ENCODE results near the gene CDC73. TPM values are rescaled to one million over a fixed set of nuclear protein-coding genes. Genes with fewer than 3 reads are reported as not detected.
"Not testable (repeated sequence)": the region's sequence is repeated elsewhere in the genome, so short reads cannot be mapped to it uniquely, and the experiment has no call there.

Gene CDC73
- total RNA-seq, 2 experiments from 2014 or later: 65.4 to 66.5 TPM

GRCh38 chr1:193265716-193266115 lies 143.9 kb downstream of the CDC73 start:
- intact Hi-C loops (cut with DNase I, micrococcal nuclease): no loop called here
- no peak for TF ChIP-seq CTCF (IDR thresholded peaks at IDR 0.05)
- Histone ChIP-seq H3K27ac (ENCODE audit: low read depth in 1 of 2, low read length in 2 of 2) (no peak overlapping the region), H3K27me3 (ENCODE audit: control insufficient read depth in 1 of 2, insufficient read depth in 2 of 2, low read length in 2 of 2) (no peaks in the 10 kb centered on the region), H3K36me3 (ENCODE audit: insufficient read depth, low read length) (peaks cover 7% of the 10 kb centered on the region), H3K4me3 (ENCODE audit: low read length) (no peak overlapping the region), H3K4me1 (ENCODE audit: insufficient read depth, low read length) (no peaks in the 10 kb centered on the region), H3K9me3 (ENCODE audit: control insufficient read depth in 1 of 2, insufficient read depth in 1 of 2, low read length in 2 of 2) (no peaks in the 10 kb centered on the region)
- DNase-seq (no peak), ATAC-seq (ENCODE audit: poor library complexity) (no peak)
- CTCF ChIA-PET: no interaction called here
- H3K4me1 Mint-ChIP-seq (ENCODE audit: low read depth): no peaks in the 10 kb centered on the region
- H3K4me3 Mint-ChIP-seq: no peak overlapping the region
- H3K27ac Mint-ChIP-seq: no peak overlapping the region
- H3K27me3 Mint-ChIP-seq: no peaks in the 10 kb centered on the region
- H3K9me3 Mint-ChIP-seq: peaks cover 3% of the 10 kb centered on the region
- POLR2A ChIA-PET: no interaction called here
- peaks cover 13% of the 10 kb centered on the region for H3K36me3 Mint-ChIP-seq (ENCODE audit: low read depth)

GRCh38 chr1:193266794-193267193 lies 145.0 kb downstream of the CDC73 start:
- H3K36me3 ChIP-seq (ENCODE audit: insufficient read depth, low read length); H3K27ac Mint-ChIP-seq; H3K27me3 Mint-ChIP-seq; POLR2A ChIA-PET; intact Hi-C loops (cut with DNase I, micrococcal nuclease); DNase-seq; H3K27me3 ChIP-seq (ENCODE audit: control insufficient read depth in 1 of 2, insufficient read depth in 2 of 2, low read length in 2 of 2); H3K4me3 Mint-ChIP-seq; H3K27ac ChIP-seq (ENCODE audit: low read depth in 1 of 2, low read length in 2 of 2); ATAC-seq (ENCODE audit: poor library complexity); H3K9me3 ChIP-seq (ENCODE audit: control insufficient read depth in 1 of 2, insufficient read depth in 1 of 2, low read length in 2 of 2); H3K4me3 ChIP-seq (ENCODE audit: low read length); H3K4me1 ChIP-seq (ENCODE audit: insufficient read depth, low read length); H3K9me3 Mint-ChIP-seq; H3K4me1 Mint-ChIP-seq (ENCODE audit: low read depth); CTCF ChIA-PET: not testable (repeated sequence)
- peaks cover 17% of the 10 kb centered on the region for H3K36me3 Mint-ChIP-seq (ENCODE audit: low read depth)

GRCh38 chr1:193270996-193271395 lies 149.2 kb downstream of the CDC73 start:
- ChIA-PET CTCF (no interaction called here), POLR2A (no interaction called here)
- Mint-ChIP-seq H3K4me3 (no peak overlapping the region), H3K36me3 (ENCODE audit: low read depth) (peaks cover 38% of the 10 kb centered on the region), H3K9me3 (peaks cover 11% of the 10 kb centered on the region), H3K4me1 (ENCODE audit: low read depth) (no peaks in the 10 kb centered on the region), H3K27ac (no peak overlapping the region), H3K27me3 (no peaks in the 10 kb centered on the region)
- Histone ChIP-seq H3K4me1 (ENCODE audit: insufficient read depth, low read length) (no peaks in the 10 kb centered on the region), H3K27ac (ENCODE audit: low read depth in 1 of 2, low read length in 2 of 2) (no peak overlapping the region), H3K9me3 (ENCODE audit: control insufficient read depth in 1 of 2, insufficient read depth in 1 of 2, low read length in 2 of 2) (no peaks in the 10 kb centered on the region), H3K27me3 (ENCODE audit: control insufficient read depth in 1 of 2, insufficient read depth in 2 of 2, low read length in 2 of 2) (no peaks in the 10 kb centered on the region), H3K4me3 (ENCODE audit: low read length) (no peak overlapping the region), H3K36me3 (ENCODE audit: insufficient read depth, low read length) (no peaks in the 10 kb centered on the region)
- DNase-seq: no peak
- ATAC-seq (ENCODE audit: poor library complexity): no peak
- TF ChIP-seq CTCF (IDR thresholded peaks at IDR 0.05): no peak
- intact Hi-C loops (cut with DNase I, micrococcal nuclease): no loop called here

GRCh38 chr1:193275773-193276172 lies 153.9 kb downstream of the CDC73 start:
- no peak for TF ChIP-seq CTCF (IDR thresholded peaks at IDR 0.05)
- CTCF ChIA-PET: no interaction called here

More at GRCh38 chr1:193275773-193276172, 153.9 kb downstream of the CDC73 start:
- no peaks in the 10 kb centered on the region for H3K4me1 ChIP-seq (ENCODE audit: insufficient read depth, low read length)
- DNase-seq (no peak), ATAC-seq (ENCODE audit: poor library complexity) (no peak)
- no peaks in the 10 kb centered on the region for H3K4me1 Mint-ChIP-seq (ENCODE audit: low read depth)
- no peak overlapping the region for H3K4me3 Mint-ChIP-seq
- H3K4me3 ChIP-seq (ENCODE audit: low read length): no peak overlapping the region
- intact Hi-C loops (cut with DNase I, micrococcal nuclease): no loop called here
- H3K36me3 Mint-ChIP-seq (ENCODE audit: low read depth): peaks cover 36% of the 10 kb centered on the region
- no peaks in the 10 kb centered on the region for H3K36me3 ChIP-seq (ENCODE audit: insufficient read depth, low read length)
- H3K9me3 Mint-ChIP-seq: peaks cover 11% of the 10 kb centered on the region
- H3K27me3 Mint-ChIP-seq: no peaks in the 10 kb centered on the region
- POLR2A ChIA-PET: no interaction called here
- no peaks in the 10 kb centered on the region for H3K27me3 ChIP-seq (ENCODE audit: control insufficient read depth in 1 of 2, insufficient read depth in 2 of 2, low read length in 2 of 2)
- H3K9me3 ChIP-seq (ENCODE audit: control insufficient read depth in 1 of 2, insufficient read depth in 1 of 2, low read length in 2 of 2): peaks cover 0 to 5% of the 10 kb centered on the region in 2 experiments
- no peak overlapping the region for H3K27ac Mint-ChIP-seq
- H3K27ac ChIP-seq (ENCODE audit: low read depth in 1 of 2, low read length in 2 of 2): no peak overlapping the region
